ENCODE measurements around the gene GRK3.

The GRK3 gene

GRCh38 chr22:25663654-25664053, 99.2 kb downstream of the GRK3 start:
- H4K20me1 ChIP-seq (ENCODE audit: control insufficient read depth, insufficient read depth, low read depth, low read length), result no peaks in the 10 kb centered on the region
- no peaks in the 10 kb centered on the region for H3K79me2 ChIP-seq (ENCODE audit: control insufficient read depth, low read length)
- no peaks in the 10 kb centered on the region for H3K4me1 ChIP-seq (ENCODE audit: control insufficient read depth, low read length)
- H3K9me2 ChIP-seq (replicated peaks; ENCODE audit: control insufficient read depth, low read length), result no peaks in the 10 kb centered on the region
- TF ChIP-seq CTCF (IDR thresholded peaks at IDR 0.05; ENCODE audit: low read depth, low read length, poor library complexity, severe bottlenecking) (no peak), EZH2phosphoT487 (IDR thresholded peaks at IDR 0.05; ENCODE audit: borderline replicate concordance, low read length) (no peak)
- H3K27ac ChIP-seq (ENCODE audit: low read depth, low read length), result no peak overlapping the region
- H3K4me3 ChIP-seq (ENCODE audit: low read length), result no peak overlapping the region
- H3K27me3 ChIP-seq (ENCODE audit: control insufficient read depth, low read length), result no peaks in the 10 kb centered on the region
- H3K4me2 ChIP-seq (ENCODE audit: low read length), result no peak overlapping the region
- H3K9me3 ChIP-seq (ENCODE audit: control insufficient read depth, insufficient read depth, low read length), result no peaks in the 10 kb centered on the region
- no peaks in the 10 kb centered on the region for H3K36me3 ChIP-seq (ENCODE audit: control insufficient read depth, low read length)
- H3F3A ChIP-seq (ENCODE audit: control insufficient read depth, insufficient read depth), result no peaks in the 10 kb centered on the region

- Histone ChIP-seq H3F3A (ENCODE audit: control insufficient read depth, insufficient read depth) (no peaks in the 10 kb centered on the region), H3K27me3 (ENCODE audit: control insufficient read depth, low read length) (no peaks in the 10 kb centered on the region), H3K9me2 (replicated peaks; ENCODE audit: control insufficient read depth, low read length) (no peaks in the 10 kb centered on the region), H3K4me3 (ENCODE audit: low read length) (no peak overlapping the region), H3K4me2 (ENCODE audit: low read length) (no peak overlapping the region), H3K4me1 (ENCODE audit: control insufficient read depth, low read length) (no peaks in the 10 kb centered on the region), H3K9me3 (ENCODE audit: control insufficient read depth, insufficient read depth, low read length) (no peaks in the 10 kb centered on the region), H3K36me3 (ENCODE audit: control insufficient read depth, low read length) (no peaks in the 10 kb centered on the region), H3K79me2 (ENCODE audit: control insufficient read depth, low read length) (no peaks in the 10 kb centered on the region), H3K27ac (ENCODE audit: low read depth, low read length) (no peak overlapping the region), H4K20me1 (ENCODE audit: control insufficient read depth, insufficient read depth, low read depth, low read length) (no peaks in the 10 kb centered on the region)
- TF ChIP-seq EZH2phosphoT487 (IDR thresholded peaks at IDR 0.05; ENCODE audit: borderline replicate concordance, low read length), result no peak
- TF ChIP-seq CTCF (IDR thresholded peaks at IDR 0.05; ENCODE audit: low read depth, low read length, poor library complexity, severe bottlenecking), result no peak
These were observed 101.8 kb downstream of the GRK3 start for GRCh38 chr22:25666308-25666707.

GRCh38 chr22:25668437-25668836, 104.0 kb downstream of the GRK3 start:
- Histone ChIP-seq H3K9me2 (replicated peaks; ENCODE audit: control insufficient read depth, low read length) (no peaks in the 10 kb centered on the region), H3K79me2 (ENCODE audit: control insufficient read depth, low read length) (no peaks in the 10 kb centered on the region)
- no peak for TF ChIP-seq CTCF (IDR thresholded peaks at IDR 0.05; ENCODE audit: low read depth, low read length, poor library complexity, severe bottlenecking)
- TF ChIP-seq EZH2phosphoT487 (IDR thresholded peaks at IDR 0.05; ENCODE audit: borderline replicate concordance, low read length), result no peak

More at GRCh38 chr22:25668437-25668836, 104.0 kb downstream of the GRK3 start:
- Histone ChIP-seq H3K4me2 (ENCODE audit: low read length) (no peak overlapping the region), H3F3A (ENCODE audit: control insufficient read depth, insufficient read depth) (no peaks in the 10 kb centered on the region), H3K36me3 (ENCODE audit: control insufficient read depth, low read length) (no peaks in the 10 kb centered on the region), H3K9me3 (ENCODE audit: control insufficient read depth, insufficient read depth, low read length) (no peaks in the 10 kb centered on the region), H3K4me3 (ENCODE audit: low read length) (no peak overlapping the region), H3K27ac (ENCODE audit: low read depth, low read length) (no peak overlapping the region), H3K4me1 (ENCODE audit: control insufficient read depth, low read length) (no peaks in the 10 kb centered on the region), H4K20me1 (ENCODE audit: control insufficient read depth, insufficient read depth, low read depth, low read length) (no peaks in the 10 kb centered on the region), H3K27me3 (ENCODE audit: control insufficient read depth, low read length) (no peaks in the 10 kb centered on the region)

Measured in DOHH2 (cell line).